Activated T-cell treated with anti-CD3 and anti-CD28 coated beads, Interleukin-2, amount 50 U/mL, for 48 hours (primary cell): ENCODE results near the gene BTBD18.
A peak's percentile ranks its signal among the peaks of the same experiment; 100 is the strongest.

ENCODE experiments used
- DNase-seq, 2 experiments: peaks; one replicate each; pipeline ENCODE4 v3.0.0-alpha.2; 2020

Gene BTBD18

DNA sequence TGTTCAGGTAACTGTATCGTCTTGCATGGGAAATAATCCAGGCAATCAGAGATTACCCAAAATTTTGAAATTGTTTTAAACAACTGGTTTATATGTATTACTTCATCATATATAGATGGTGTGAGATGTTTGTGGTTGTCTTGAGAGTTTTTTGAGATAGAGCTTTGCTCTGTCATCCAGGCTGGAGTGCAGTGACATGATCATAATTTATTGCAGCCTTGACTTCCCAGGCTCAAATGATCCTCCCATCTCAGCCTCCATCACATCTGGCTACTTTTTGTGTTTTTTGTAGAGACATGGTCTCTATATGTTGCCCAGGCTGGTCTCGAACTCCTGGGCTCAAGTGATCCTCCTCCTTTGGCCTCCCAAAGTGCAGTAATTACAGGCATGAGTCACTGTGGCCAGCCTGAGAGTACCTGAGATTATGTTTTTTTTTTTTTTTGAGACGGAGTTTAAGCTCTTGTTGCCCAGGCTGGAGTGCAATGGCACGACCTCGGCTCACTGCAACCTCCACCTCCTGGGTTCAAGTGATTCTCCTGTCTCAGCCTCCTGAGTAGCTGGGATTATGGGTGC lies 21.5 kb upstream of the BTBD18 start:
- no peak for DNase-seq

DNA sequence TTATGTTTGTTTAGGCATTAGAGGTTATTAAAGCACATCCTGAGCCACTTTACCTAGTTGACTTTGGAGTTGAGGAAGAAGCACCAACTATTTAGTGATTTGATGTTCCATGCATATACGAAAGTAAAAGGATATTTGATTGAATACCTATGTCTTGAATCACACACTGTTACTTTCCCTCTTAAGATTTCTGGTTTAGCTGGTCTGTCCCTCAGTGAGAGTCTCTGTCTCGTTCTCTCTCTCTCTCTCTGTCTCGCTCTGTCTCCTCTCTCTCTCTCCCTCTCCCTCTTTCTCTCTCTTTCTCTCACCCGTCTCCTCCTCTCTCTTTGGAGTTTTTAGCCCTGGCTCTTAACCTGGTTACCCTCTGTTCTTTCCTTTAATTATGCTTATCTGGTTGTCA lies 20.9 kb upstream of the BTBD18 start:
- DNase-seq = no peak

DNA sequence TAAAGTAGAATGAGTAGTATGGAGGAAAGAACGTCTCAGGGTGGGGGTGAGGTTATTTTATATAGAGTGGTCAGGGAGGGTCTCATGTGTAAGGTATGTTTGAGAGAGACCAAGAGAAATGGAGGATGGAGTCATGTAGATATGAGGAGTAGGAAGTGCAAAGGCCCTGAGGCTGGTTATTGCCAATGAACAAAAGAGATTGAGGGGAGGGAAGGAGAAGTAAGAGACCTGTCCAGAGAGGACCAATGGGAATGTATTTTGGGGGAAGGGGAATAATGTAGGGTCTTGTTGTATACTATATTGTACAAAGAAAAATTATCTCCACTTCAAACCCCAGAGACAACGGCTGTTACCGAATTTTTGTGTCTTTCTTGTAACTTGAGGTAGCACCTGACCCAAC lies 19.7 kb upstream of the BTBD18 start:
- no peak for DNase-seq

DNA sequence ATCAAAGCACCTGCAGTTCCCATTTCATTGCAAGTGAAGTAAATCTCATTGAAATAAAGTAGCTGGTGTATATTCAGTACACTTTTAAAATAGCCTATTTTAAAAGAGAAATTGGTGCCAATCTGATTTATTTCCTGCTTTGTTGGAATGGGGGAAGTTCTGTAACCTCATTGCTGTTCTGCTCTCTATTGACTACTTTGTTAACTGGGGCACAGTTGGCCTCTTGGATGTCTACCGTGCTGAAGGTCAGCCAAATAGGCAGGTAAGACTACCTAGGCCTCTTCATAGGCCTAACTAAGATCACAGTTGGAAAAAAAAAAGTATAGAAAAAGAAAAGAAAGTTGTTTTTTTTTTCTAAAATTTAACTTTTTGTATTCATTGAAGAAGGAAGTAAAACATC lies 19.2 kb upstream of the BTBD18 start:
- no peak for DNase-seq

DNA sequence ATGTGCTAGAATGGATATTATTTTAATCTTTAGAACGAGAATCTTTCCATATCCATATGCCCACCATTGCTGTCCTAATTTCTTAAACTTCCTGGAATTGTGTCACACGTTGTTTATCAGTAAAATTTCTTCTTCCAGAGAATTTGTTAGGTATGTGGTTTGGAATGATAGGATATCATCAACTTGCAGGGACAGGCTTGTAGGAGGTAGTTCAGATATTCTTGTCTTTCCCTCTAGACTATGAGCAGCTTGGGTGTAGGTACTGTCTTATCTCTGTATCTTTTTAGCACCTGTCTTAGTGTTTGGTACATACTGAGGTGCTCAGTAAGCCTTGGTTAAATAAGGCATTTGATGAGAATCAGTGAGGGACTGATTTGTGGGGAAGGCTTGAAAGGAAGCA lies 13.4 kb upstream of the BTBD18 start:
- no peak for DNase-seq

DNA sequence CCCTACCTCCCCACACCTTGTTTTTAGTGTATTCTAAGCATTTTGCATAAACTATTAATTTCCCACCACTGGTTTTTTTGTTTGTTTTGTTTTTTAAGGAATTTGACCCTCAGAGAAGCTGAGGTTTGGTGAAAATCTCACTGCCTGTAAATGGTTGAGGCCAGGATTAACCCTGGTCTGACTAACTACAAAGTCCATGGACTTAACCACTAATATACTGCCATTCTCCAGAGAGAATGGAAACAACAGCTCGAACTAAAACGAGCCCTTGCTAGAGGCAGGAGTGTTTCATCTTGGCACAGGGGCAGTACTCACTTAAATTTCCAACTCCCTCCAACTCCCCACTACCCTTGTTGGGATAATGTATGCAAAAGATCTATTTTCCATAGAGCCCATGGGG lies 12.9 kb upstream of the BTBD18 start:
- DNase-seq = no peak

DNA sequence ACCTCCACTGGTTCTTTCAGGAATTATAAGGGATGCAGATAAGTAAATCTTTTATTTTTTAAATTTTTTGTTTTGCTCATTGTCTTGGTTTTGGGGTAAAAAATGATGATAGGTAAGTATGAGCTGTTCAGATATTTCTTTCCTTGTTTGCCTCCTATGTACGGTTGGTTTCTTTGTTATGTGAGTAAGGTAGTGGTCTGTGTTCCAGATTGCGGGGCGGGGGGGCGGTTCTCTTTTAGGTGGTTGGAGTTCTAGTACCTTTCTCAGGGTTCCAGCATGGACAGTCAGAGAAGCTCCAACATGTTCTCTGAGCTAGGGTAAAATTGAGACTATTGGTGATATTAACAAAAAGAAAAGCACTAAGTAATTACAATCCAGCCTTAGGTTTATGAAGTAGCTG lies 12.4 kb upstream of the BTBD18 start:
- DNase-seq = no peak

DNA sequence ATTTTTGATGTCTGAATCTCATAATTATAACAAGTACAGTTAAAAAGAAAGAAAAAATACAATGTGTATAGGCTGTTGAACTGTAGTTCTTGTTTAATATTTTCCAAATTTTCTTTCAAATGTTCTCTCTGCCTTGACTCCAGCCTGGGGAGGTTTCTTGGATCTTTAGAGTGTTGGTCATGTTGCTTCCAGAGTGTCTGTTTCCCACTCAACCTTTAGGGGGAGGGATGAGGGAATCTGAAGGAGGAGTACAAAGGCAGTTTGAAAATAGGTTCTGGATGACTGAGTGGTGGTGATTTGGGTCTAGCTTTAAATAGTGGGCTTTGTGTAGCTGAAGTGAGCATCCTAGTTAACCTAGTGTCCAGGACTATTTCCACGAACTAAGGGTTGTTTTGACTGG lies 11.9 kb upstream of the BTBD18 start:
- no peak for DNase-seq

DNA sequence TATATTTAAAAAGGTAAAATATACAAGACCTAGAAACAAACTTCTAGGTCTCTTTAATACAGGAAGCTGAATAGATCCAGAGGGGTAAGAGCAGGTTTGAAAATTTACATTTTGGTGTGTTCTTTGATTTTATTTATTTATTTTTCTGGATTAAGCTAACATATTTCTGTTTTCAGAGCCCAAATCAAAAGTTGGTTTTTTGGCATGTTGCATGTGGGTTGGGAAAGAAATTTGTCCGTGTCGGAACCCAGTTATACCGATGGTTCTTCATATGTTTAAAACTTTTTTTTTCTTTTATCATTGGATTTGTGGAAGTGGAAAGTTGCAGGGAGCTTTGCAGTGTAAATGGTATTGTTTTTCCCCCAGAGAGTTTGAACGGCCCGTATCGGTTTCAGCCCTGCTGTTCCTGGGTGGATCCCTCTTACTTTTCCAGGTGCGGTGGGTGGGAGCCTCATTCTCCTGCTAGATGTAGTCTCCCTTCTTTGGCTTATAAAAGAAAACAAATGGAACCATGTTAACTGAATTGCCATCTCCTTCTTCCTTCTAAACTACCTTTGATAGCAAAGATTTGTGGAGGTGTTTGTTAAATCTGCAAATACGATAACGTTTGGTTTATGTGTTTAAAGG lies 10.7 kb upstream of the BTBD18 start:
- DNase-seq = no peak

DNA sequence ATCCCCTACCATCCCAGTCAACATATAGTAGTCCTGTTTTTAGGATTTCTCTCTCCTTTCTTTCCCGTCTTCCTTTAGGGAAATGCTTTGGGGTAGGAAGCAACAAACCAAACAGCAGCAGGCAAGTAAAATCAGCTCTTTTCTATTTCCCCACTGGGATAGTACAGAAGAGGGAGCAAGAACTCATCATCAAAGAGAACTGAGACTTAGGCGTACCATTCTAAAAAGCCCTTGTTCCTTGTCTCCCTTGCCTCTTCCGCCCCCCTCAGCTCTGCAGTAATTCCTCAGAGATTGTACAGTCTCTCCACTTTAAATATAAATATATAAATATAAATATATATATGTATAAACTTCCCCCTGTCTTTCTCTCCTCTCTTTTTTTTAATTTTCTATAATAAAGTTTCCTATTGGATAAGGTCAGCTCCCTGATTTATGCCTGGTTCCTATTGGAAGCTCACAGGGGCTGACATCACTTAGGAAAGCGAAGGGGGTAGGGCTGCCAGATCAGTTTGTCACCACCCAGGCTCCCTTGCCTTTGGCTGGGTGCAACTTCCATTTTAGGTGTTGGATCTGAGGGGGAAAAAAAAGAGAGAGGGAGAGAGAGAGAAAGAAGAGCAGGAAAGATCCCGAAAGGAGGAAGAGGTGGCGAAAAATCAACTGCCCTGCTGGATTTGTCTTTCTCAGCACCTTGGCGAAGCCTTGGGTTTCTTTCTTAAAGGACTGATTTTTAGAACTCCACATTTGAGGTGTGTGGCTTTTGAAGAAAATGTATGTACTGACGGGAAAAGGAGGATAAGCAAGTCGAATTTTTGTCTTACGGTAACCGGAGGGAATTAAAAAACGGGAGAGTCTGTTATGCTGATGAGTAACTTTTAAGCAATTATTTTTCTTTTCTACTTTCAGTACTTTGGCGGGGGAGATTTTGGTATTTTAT lies 9.9 kb upstream of the BTBD18 start, which contains the start of gene CTNND1:
Gene CTNND1, plus strand, starts transcription at position 502 of the 934 bp plus-strand sequence. CDS start 29,677 bp downstream, outside the sequence.
- DNase-seq = no peak

DNA sequence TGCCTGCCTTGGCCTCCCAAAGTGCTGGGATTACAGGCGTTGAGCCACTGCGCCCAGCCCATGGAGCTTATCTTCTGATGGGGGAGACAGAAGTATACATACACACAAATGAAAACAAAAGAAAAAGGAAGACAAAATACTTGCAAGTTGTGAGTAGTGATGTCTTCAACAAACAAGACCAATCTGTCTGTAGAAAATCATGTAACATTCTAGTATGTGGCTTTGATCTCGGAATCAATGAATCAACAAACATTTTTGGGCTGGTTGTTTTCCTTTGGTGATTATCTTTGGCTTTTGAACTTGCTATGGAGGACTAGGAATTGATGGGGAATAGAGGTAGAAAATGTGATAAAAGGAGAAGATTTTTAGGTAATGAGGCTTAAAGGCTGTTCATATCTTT lies 6.6 kb upstream of the BTBD18 start:
- no peak for DNase-seq

DNA sequence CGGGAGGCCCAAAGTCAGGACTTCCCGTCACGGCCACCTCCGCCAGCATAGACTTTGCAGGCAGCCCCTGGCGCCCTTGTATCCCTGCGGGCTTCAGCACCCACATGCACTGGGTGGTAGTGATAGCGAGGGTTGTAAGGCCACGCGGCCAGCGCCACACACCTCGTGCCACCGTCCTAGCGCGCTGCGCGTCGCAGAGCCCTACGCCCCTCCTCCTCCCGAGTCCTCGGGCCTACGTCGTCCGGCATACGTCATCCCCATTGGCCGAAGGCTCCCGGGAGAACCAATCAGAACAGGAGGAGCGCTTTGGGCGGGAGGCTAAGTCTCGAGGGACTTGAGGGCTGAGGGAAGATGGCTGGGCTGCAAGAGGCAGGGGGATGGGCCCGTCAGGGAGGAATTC lies 1.3 kb upstream of the BTBD18 start:
- DNase-seq = no peak

DNA sequence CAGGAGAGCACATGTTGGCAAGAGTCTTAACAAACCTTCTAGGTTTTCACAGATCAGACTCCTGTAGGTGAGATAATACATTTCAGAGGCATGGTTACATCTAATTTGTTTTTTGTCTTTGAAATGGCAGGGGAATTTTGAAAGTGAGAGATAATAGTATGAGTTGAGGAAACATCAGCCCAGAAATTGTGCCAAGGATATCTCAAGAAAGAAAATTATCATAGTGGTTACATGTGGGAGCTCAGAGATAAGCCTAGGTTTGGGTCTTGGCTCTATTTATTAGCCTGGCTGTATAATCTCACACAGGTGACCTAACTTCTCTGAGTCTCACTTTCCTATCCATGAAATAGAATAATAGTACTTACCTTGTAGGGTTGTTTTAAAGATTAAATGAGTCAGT lies 443 bp downstream of the BTBD18 start:
- no peak for DNase-seq

DNA sequence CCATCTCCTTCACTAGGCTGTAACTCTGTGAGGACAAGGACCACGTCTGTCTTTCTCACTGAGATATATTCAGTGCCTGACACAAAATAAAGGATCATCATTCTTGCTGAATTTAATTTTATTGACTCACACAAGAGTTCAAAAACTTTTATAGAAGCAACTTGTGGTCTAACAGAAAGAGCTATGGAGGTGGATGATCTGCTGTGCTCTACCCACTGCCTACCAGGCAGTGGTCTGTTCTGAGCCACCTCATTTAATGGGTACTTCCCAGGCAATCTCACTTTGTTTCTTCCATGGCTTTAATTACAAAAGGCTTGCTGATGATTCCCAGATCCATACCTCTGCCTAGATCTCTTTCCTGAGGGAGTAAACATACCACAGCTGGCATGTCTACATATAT lies 4.7 kb downstream of the BTBD18 start:
- no peak for DNase-seq

DNA sequence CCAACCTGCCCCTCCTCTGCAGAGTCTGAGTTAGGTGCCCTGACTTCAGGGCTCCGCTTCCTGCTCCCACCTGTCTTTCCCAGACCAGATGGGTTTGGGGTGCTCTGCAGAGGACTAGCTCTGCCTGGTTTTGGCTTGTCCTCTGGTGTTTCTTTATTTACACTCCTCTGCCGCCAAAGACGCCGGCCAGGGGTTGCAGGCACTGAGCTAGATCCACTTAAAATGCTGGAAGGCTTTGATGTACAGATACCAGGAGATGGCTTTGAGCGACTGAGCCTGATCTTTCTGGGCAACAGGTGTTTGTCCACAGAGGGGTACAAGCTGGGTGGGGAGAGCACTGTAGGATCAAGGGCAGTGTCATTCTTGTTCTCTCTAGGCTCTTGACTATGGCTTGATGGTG lies 6.4 kb downstream of the BTBD18 start:
- no peak for DNase-seq

DNA sequence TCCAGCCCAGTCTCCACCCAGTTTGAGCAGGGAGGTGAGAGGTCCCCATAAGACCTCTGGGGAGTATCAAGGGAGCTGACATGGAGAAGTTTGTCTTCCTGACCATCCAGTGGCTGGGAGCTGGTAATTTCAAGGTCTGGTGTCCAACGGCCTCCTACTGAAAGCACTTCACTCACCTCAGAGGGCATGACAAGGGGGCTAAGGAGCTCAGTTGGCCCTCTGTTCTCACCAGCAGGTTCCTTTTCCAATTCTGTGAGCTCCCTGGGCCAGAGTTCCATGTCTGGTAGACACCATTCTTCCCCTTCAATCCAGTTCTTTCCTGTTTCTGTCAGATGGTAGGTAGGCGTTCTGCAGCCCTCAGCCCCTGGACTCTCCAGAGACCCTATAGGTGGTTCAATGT lies 7.3 kb downstream of the BTBD18 start:
- DNase-seq = no peak

DNA sequence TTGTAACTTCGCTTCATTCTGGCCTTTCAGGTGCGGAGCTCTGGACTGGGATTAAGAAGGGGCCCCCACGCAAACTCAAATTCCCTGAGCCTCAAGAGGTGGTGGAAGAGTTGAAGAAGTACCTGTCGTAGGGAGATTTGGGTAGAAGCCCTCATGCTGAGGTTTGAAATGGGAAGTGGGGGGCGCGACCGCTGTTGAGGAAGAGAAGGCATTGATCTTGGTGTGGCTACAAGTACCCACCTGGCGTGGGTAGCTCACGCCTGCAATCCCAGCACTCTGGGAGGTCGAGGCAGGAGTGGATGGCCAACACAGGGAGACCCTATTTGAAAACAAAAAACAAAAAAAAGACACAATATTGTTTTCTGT lies 9.5 kb downstream of the BTBD18 start:
- DNase-seq = no peak

DNA sequence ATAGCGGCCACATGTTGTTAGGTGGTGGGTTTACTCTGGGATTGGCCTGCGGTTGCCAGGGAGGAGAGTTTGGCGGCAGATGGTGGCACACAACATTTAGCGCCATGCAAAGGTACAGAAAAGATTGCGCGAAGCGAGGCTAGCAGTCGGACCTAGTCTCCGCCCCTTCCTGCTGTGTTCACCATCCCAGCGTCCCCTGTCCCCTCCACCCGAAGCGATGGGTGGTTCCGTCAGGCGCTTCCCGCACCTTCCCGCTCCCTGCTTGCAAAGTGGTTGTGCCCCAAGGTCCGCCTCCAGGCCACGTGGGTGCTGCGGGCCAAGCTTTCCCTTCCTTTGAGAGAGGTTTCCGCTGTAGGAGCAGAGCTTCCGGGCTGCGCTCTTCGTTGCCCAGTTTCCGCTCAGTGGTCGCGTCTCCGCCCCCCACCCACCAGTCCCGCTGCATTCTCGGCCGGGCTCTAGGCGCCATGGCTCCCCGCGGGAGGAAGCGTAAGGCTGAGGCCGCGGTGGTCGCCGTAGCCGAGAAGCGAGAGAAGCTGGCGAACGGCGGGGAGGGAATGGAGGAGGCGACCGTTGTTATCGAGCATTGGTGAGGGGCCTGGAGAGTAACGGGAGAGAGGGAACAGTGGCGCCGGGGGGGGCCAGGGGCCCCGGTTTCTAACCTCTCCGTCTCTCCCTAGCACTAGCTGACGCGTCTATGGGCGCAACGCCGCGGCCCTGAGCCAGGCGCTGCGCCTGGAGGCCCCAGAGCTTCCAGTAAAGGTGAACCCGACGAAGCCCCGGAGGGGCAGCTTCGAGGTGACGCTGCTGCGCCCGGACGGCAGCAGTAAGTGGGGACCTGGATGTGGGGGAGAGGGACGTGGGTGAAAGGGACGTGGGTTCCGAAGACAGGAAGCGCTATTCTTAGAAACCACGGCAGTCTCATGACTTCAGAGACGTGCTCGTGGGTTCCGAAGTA lies 10.2 kb downstream of the BTBD18 start, which contains the start of gene SELENOH:
Gene SELENOH, plus strand, starts transcription at position 360 of the 955 bp plus-strand sequence. Its CDS starts 105 bp downstream, at position 465.
- peak; percentile 98 for DNase-seq

DNA sequence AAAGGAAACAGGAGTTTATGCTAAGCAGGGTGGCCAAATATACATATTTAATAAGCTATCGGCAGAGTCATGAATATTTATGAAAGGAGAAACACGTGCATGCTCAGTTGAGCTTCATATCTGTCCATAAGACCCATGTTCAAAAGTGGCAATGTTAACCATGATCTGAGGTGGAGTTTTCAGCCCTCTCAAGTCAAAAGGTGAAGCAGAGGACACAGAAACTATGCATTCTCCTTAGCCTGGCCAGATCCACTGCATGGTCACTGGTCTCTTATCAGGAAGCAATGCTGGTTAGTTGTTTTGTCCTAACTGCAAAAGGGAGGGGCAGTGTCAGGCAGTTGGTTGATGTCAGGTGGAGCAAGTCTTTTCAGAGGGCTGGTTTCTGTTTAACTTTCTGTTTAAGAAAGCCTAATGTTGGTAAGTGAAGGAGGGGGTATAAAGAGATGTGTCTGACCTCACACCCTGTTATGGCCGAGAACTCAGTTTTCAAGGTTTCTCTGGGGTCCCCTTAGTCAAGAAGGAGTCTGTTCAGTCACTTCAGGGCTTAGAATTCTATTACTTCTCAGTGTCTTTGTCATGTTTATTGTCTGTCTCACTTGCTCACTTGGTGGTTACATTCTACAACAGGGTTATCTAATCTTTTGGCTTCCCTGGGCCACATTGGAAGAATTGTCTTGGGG lies 15.9 kb downstream of the BTBD18 start:
- no peak for DNase-seq

DNA sequence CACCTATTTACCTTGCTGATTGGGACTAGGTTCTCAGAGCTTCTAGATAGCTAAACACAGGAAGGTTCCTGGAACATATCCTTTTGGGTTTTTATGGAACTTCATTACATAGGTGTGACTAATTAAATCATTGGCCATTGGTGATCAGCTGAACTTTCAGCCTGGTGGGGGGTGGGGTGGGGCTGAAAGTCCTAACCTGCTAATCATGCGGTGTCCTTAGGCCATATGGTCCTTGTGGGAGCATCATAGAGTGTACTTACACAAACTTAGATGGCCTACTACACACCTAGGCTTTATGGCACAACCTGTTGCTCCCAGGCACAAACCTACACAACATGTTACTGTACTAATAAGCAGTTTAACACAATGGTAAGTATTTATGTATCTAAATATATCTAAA lies 19.0 kb downstream of the BTBD18 start:
- DNase-seq = no peak

DNA sequence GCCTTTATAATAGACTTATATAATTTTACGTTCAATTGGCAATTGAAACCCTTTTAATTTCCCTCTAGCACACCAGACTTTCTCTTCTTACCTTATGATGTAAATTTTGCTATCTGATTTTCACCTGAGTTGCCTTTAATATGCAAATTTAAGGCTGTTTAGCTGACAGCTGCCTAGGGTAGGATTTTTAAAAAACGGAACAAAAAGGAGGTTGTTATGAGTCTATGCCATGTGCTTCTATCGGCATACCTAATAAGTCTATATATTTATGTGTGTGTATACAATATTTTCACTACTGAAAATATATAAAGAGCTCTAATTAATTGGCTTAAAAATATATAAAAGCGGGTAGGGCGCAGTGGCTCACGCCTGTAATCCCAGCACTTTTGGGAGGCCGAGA lies 22.1 kb downstream of the BTBD18 start:
- no peak for DNase-seq

DNA sequence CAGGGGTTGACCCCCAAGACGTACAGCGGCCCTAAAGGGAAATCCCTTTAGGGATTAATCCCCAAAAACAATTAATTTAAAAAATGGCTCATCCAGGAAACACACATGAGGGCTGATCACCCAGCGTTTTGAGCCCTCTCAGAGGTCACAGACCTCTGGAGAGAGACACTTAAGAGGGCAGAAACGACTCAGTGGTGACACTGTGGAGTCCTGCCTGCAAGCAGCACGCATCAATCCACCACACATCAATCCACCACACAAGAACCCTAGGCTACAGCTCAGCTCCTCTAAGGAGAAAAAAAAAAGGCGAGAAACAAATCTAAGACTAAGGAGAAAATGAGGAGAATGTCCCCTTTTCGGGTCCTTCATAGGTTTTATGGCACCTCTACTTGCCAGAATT lies 22.8 kb downstream of the BTBD18 start:
- no peak for DNase-seq
